HG03135 (cell line): ENCODE measurements around the gene PIP5K1B.

Experiments used
- ATAC-seq: cut with Tn5 transposase; IDR thresholded peaks from one replicate; pipeline ENCODE4 v1.9.1; 2021; ENCODE audit warnings: mild to moderate bottlenecking, moderate library complexity; ENCODE audit not compliant: unreplicated experiment

PIP5K1B gene

GRCh38 chr9:69016191-69017096, 311.4 kb downstream of the PIP5K1B start:
- ATAC-seq = no peak

- ATAC-seq = no peak
Measured at GRCh38 chr9:69018737-69019136, 313.7 kb downstream of the PIP5K1B start.

GRCh38 chr9:69019808-69020207, 314.8 kb downstream of the PIP5K1B start:
- no peak for ATAC-seq

- ATAC-seq = no peak
Measured at GRCh38 chr9:69020301-69021145, 315.5 kb downstream of the PIP5K1B start.

GRCh38 chr9:69023650-69024049, 318.6 kb downstream of the PIP5K1B start:
- ATAC-seq = no peak

GRCh38 chr9:69027355-69028097, 322.5 kb downstream of the PIP5K1B start:
- peak; percentile 76 for ATAC-seq

GRCh38 chr9:69028754-69029153, 323.7 kb downstream of the PIP5K1B start:
- no peak for ATAC-seq

- ATAC-seq = no peak
Measured at GRCh38 chr9:69029535-69029934, 324.5 kb downstream of the PIP5K1B start.

- ATAC-seq = no peak
Measured at GRCh38 chr9:69030851-69031645, 326.0 kb downstream of the PIP5K1B start.

- ATAC-seq = no peak
Measured at GRCh38 chr9:69034071-69034470, 329.0 kb downstream of the PIP5K1B start.

- ATAC-seq = peak; percentile 95
Measured at GRCh38 chr9:69035438-69036308, 330.6 kb downstream of the PIP5K1B start, which contains the start of gene FXN. Gene FXN (plus strand): TSS chr9:69035752. CDS start chr9:69035783, 31 bp downstream.

- ATAC-seq = peak; percentile 12
Measured at GRCh38 chr9:69036309-69036708, 331.3 kb downstream of the PIP5K1B start.

GRCh38 chr9:69036799-69037198, 331.8 kb downstream of the PIP5K1B start:
- no peak for ATAC-seq

GRCh38 chr9:69040646-69041045, 335.6 kb downstream of the PIP5K1B start:
- no peak for ATAC-seq

GRCh38 chr9:69044240-69045219, 339.5 kb downstream of the PIP5K1B start:
- no peak for ATAC-seq

- ATAC-seq = no peak
Measured at GRCh38 chr9:69045821-69046220, 340.8 kb downstream of the PIP5K1B start.

- no peak for ATAC-seq
Measured at GRCh38 chr9:69046723-69047122, 341.7 kb downstream of the PIP5K1B start.

- no peak for ATAC-seq
Measured at GRCh38 chr9:69047371-69047770, 342.3 kb downstream of the PIP5K1B start.
